Measurements from ENCODE around the gene NFIX. TPM values are rescaled to one million over a fixed set of nuclear protein-coding genes. Genes with fewer than 3 reads are reported as not detected.

Gene NFIX
- total RNA-seq, 4 donors from 2014 or later, result 39.8 to 55.8 (median 48.2) TPM

- Histone ChIP-seq H3K9me3 (no peaks in the 10 kb centered on the region), H3K4me1 (peaks cover 2 to 100% (median 84%) of the 10 kb centered on the region in 4 donors), H3K27me3 (no peaks in the 10 kb centered on the region), H3K36me3 (no peaks in the 10 kb centered on the region), H3K27ac (peak overlapping the region; percentile 21 to 96 (median 66)), H3K4me3 (no peak overlapping the region)
- DNase-seq (ENCODE audit: low spot score in 2 of 2), result no peak
- WGBS, 2 donors, result 41 to 45% methylated on average over 6 of the region's 6 CpGs
- TF ChIP-seq EP300 (IDR thresholded peaks at IDR 0.05) (no peak), POLR2A (IDR thresholded peaks at IDR 0.05) (no peak), CTCF (IDR thresholded peaks at IDR 0.05) (no peak)
These were observed 68.8 kb downstream of the NFIX start for GRCh38 chr19:13064092-13064489.

GRCh38 chr19:13066226-13066625, 71.0 kb downstream of the NFIX start:
- H3K4me1 ChIP-seq, result peaks cover 2 to 100% (median 80%) of the 10 kb centered on the region in 4 donors
- DNase-seq (ENCODE audit: low spot score in 2 of 2), result no peak
- no peaks in the 10 kb centered on the region for H3K36me3 ChIP-seq
- H3K27me3 ChIP-seq, result no peaks in the 10 kb centered on the region
- 63 to 84% methylated on average over 5 of the region's 5 CpGs for WGBS, 2 donors
- TF ChIP-seq POLR2A (IDR thresholded peaks at IDR 0.05) (no peak), EP300 (IDR thresholded peaks at IDR 0.05) (no peak), CTCF (IDR thresholded peaks at IDR 0.05) (no peak)
- no peaks in the 10 kb centered on the region for H3K9me3 ChIP-seq
- H3K27ac ChIP-seq, result peak overlapping the region in 2 of 4 donors; percentile 70 to 96
- no peak overlapping the region for H3K4me3 ChIP-seq

GRCh38 chr19:13066933-13067807, 71.9 kb downstream of the NFIX start:
- H3K4me1 ChIP-seq, result peaks cover 2 to 100% (median 78%) of the 10 kb centered on the region in 4 donors
- WGBS, 2 donors, result 52 to 66% methylated on average over 12 to 16 of the region's 17 CpGs
- TF ChIP-seq EP300 (IDR thresholded peaks at IDR 0.05) (no peak), POLR2A (IDR thresholded peaks at IDR 0.05) (no peak), CTCF (IDR thresholded peaks at IDR 0.05) (no peak)
- no peaks in the 10 kb centered on the region for H3K9me3 ChIP-seq
- H3K27ac ChIP-seq, result peak overlapping the region in 3 of 4 donors; percentile 45 to 96 (median 83)
- H3K36me3 ChIP-seq, result no peaks in the 10 kb centered on the region
- no peak for DNase-seq (ENCODE audit: low spot score in 2 of 2)
- no peaks in the 10 kb centered on the region for H3K27me3 ChIP-seq
- no peak overlapping the region for H3K4me3 ChIP-seq

DNA sequence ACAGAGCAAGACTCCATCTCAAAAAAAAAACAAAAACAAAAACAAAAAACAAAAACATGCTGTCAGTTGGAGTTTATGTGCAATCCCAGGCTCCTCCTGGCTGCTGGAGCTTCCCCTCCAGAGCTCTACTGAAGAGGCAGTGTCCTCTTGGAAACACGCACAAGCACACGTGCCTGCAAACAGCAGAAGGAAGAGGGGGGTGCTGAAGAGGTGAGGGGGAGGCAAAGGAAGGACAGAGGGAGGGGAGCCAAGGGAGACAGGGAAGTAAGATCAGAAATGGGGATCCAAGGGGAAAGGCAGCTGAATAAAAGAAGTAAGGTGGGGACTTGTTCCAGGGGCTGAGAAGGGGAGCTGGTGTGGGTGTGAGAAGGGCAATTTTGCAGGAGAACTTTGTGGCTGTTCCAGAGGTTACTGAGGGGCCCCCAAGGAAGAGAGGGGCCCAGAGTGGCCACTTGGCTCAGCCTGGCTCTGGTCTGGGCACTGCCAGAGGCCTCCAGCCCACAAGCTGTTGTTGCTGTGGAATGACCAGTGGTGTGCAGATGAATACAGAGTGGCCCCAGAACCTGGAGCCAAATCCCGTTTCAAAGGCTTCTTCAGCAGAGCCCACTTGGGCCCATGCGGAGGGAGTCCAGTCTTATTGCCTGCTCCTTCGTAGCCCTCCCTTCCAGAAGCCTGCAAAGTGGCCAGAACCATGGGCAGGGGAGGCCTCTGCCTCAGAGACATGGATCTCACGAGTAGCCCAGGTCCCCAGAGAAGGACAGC, 73.0 kb downstream of the NFIX start:
- H3K9me3 ChIP-seq, result no peaks in the 10 kb centered on the region
- DNase-seq (ENCODE audit: low spot score in 2 of 2), result no peak
- no peaks in the 10 kb centered on the region for H3K27me3 ChIP-seq
- WGBS, 2 donors, result 49 to 61% methylated on average over 6 of the region's 6 CpGs
- no peak for TF ChIP-seq POLR2A (IDR thresholded peaks at IDR 0.05)
- no peak for TF ChIP-seq EP300 (IDR thresholded peaks at IDR 0.05)
- no peak for TF ChIP-seq CTCF (IDR thresholded peaks at IDR 0.05)
- no peaks in the 10 kb centered on the region for H3K36me3 ChIP-seq
- peak overlapping the region; percentile 29 to 83 (median 66) for H3K27ac ChIP-seq
- H3K4me3 ChIP-seq, result no peak overlapping the region
- peaks cover 2 to 100% (median 75%) of the 10 kb centered on the region in 4 donors for H3K4me1 ChIP-seq

Data from tibial nerve (tissue), 4 donors.